ENCODE results near the gene TIAL1.

TIAL1 gene, protein sequence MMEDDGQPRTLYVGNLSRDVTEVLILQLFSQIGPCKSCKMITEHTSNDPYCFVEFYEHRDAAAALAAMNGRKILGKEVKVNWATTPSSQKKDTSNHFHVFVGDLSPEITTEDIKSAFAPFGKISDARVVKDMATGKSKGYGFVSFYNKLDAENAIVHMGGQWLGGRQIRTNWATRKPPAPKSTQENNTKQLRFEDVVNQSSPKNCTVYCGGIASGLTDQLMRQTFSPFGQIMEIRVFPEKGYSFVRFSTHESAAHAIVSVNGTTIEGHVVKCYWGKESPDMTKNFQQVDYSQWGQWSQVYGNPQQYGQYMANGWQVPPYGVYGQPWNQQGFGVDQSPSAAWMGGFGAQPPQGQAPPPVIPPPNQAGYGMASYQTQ

DNA sequence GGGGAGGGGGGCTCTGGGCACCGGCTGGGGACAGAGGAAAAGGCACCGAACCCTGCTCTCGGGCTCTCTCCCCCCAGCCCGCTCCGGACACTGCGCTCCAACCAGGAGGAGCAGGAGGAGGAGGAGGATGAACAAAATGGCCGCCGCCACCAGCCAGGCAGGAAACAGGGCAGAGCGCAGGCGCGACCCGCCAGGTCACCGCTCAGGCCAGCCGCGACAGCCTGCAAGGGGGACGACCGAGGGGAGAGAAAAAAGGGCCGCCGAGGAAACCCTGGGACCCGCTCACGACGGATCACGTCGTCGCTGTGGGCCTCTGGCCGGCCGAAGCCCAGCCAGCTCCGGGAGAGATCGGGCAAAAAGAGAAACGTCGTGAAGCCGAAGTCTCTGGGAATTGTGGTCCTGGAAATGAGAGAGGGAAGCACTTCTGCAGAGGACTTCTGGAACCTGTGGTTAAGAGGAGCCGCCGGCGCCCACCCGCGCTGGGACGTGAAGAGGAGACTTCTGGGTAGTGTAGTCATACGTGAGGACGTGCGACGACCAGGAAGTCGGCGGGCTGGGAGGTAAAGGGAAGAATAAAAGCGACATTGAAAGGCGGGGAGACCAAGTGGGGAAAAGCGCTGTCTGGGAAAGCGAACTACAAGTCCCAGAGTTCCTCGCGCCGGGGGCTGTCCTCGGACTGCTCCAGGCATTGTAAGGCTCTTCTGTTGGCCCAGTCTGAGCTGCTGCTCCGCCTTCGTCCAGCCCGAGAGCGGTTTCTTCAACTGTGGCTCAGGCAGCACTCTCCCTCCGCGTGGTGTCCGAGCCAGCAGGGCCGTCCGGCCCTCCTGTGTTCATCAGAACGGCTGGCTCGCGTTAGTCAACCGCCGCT is at the start of gene TIAL1:
TIAL1 (minus strand) TSS at position 428 of the 868 bp plus-strand sequence. CDS start 499 bp downstream, outside the sequence.
- FAIRE-seq (peak; percentile 91), DNase-seq (ENCODE audit: insufficient read length, low spot score) (peak; percentile 86)
- peak; percentile 91 for TF ChIP-seq POLR2A (IDR thresholded peaks at IDR 0.05; ENCODE audit: low read depth, low read length)

DNA sequence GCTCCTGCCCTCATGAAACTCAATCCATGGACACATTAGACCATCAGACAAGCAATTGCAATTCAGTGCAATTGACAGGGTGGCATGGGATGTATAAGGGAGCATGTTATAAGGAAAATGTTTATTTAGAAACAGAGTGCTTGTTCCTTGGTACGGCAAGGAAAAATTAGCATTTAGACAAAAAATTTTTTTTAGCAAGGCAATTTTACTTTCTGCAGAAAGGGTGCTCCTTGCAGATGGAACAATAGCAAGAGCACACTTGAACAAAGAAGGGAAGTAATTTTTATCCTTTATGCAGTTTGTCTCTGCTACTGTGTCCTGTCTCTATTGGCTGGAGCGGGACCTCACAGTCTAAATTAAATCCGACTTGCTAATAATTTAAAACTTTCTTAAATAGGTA is 48.2 kb upstream of the TIAL1 start:
- no peak for FAIRE-seq
- DNase-seq (ENCODE audit: insufficient read length, low spot score), result no peak
- no peak for TF ChIP-seq POLR2A (IDR thresholded peaks at IDR 0.05; ENCODE audit: low read depth, low read length)

- no peak for TF ChIP-seq POLR2A (IDR thresholded peaks at IDR 0.05; ENCODE audit: low read depth, low read length)
- FAIRE-seq (no peak), DNase-seq (ENCODE audit: insufficient read length, low spot score) (no peak)
Measured at GRCh38 chr10:119644205-119644814, 47.5 kb upstream of the TIAL1 start.

GRCh38 chr10:119643306-119644204 is 46.8 kb upstream of the TIAL1 start:
- TF ChIP-seq POLR2A (IDR thresholded peaks at IDR 0.05; ENCODE audit: low read depth, low read length), result no peak

DNA sequence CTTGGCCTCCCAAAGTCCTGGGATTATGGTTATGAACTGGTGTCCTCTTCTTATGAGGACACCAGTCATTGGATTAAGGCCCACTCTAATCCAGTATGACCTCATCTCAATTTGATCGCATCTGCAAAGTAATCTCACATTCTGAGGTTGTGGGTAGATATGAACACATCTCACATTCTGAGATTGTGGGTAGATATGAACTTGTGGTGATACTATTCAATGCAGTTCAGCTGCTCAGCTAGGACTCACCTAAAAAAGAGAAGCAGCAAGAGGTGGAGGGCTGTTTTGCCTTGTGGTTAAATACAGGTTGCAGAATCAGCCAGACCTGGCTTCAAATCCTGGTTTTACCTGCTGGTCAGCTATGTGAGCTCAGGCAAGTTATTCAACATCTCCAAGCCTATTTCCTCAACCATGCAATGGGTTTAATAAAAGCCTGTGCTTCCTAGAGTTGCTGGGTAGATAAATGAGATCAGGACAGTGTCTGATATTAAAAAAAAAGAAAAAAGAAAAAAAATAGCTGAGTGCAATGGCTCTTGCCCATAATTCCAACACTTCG is 45.9 kb upstream of the TIAL1 start:
- no peak for TF ChIP-seq POLR2A (IDR thresholded peaks at IDR 0.05; ENCODE audit: low read depth, low read length)
- DNase-seq (ENCODE audit: insufficient read length, low spot score) (no peak), FAIRE-seq (no peak)

More at GRCh38 chr10:119643306-119644204, 46.8 kb upstream of the TIAL1 start:
- FAIRE-seq (no peak), DNase-seq (ENCODE audit: insufficient read length, low spot score) (no peak)

- TF ChIP-seq POLR2A (IDR thresholded peaks at IDR 0.05; ENCODE audit: low read depth, low read length), result no peak
- no peak for DNase-seq (ENCODE audit: insufficient read length, low spot score)
- no peak for FAIRE-seq
Measured at GRCh38 chr10:119640875-119641526, 44.2 kb upstream of the TIAL1 start.

DNA sequence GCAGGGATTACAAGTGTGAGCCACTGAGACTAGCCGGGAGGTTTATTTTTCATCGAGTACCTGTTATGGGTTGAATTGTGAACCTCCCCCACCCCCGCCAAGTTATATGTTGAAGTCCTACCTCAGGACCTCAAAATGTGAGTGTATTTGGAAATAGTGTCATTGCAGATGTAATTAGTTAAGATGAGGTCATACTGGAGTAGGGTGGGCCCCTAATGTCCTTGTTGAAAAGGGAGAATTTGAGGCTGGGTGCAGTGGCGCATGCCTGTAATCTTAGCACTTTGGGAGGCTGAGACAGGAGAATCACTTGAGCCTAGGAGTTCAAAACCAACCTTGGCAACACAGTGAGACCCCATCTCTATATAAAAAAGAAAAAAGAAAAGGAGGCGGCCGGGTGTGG is 43.6 kb upstream of the TIAL1 start:
- FAIRE-seq, result no peak
- TF ChIP-seq POLR2A (IDR thresholded peaks at IDR 0.05; ENCODE audit: low read depth, low read length), result no peak

GRCh38 chr10:119638982-119639381 is 42.2 kb upstream of the TIAL1 start:
- DNase-seq (ENCODE audit: insufficient read length, low spot score) (no peak), FAIRE-seq (no peak)
- no peak for TF ChIP-seq POLR2A (IDR thresholded peaks at IDR 0.05; ENCODE audit: low read depth, low read length)

More for the DNA sequence above, 43.6 kb upstream of the TIAL1 start:
- DNase-seq (ENCODE audit: insufficient read length, low spot score), result no peak

GRCh38 chr10:119637631-119638030 is 40.9 kb upstream of the TIAL1 start:
- no peak for DNase-seq (ENCODE audit: insufficient read length, low spot score)
- no peak for TF ChIP-seq POLR2A (IDR thresholded peaks at IDR 0.05; ENCODE audit: low read depth, low read length)
- no peak for FAIRE-seq

- DNase-seq (ENCODE audit: insufficient read length, low spot score) (no peak), FAIRE-seq (no peak)
- TF ChIP-seq POLR2A (IDR thresholded peaks at IDR 0.05; ENCODE audit: low read depth, low read length), result no peak
Measured at GRCh38 chr10:119634219-119634544, 37.4 kb upstream of the TIAL1 start.

DNA sequence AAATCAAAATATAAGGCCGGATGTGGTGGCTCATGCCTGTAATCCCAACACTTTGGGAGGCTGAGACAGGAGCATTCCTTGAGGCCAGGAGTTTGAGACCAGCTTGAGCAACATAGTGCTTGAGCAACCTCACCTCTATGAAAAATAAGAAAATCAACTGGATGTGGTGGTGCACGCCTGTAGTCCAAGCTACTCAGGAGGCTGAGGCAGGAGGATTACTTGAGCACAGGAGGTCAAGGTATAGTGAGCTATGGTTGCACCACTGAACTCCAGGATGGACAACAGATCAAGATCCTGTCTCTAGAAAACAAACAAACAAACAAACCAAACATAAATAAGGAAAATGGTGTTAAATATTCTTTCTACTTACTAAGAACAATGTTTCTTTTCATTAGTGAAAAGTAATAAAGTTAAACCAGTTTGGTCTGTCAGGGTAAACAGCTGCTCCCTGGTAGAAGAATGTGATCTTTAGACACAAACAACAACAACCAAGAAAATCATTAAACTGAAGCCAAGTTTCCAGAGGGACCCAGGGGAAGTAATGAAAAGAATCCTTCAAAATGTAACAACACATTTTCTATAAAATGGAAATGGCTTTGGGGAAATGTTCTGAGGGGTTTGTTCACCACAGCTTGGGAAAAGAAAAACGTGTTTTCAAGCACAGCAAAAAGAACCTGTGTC is 36.9 kb upstream of the TIAL1 start:
- no peak for TF ChIP-seq POLR2A (IDR thresholded peaks at IDR 0.05; ENCODE audit: low read depth, low read length)
- FAIRE-seq, result no peak
- DNase-seq (ENCODE audit: insufficient read length, low spot score), result no peak

DNA sequence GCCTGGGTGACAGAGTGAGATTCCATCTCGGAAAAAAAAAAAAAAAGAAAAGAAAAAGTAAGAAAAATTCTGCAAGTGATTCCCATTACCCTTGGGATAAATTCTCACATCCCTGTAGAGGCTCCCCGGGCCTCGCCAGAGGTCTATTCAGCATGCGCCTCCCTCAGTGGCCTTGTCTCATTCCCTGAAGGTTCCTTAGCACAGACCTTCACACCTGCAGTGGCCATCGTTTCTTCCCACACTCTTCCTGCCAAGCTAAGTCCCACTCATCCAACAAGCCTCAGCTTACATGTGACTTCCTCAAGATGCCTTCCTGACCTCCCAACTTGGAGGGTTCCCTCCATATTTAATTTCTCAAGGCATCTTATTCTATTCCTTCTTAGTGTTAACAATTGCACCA is 33.5 kb upstream of the TIAL1 start:
- TF ChIP-seq POLR2A (IDR thresholded peaks at IDR 0.05; ENCODE audit: low read depth, low read length), result no peak
- DNase-seq (ENCODE audit: insufficient read length, low spot score), result no peak
- no peak for FAIRE-seq
